Hematopoietic multipotent progenitor cell (in vitro differentiated cells): ENCODE measurements around the gene CLEC2L. TPM values are rescaled to one million over a fixed set of nuclear protein-coding genes. Genes with fewer than 3 reads are reported as not detected.

ENCODE experiments used
- DNase-seq, 3 donors: peaks; one replicate each; pipeline ENCODE4 v3.0.0-alpha.2; 2011 to 2015; ENCODE audit warnings: low read depth in 2 of 3, low spot score in 2 of 3
- total RNA-seq: library from RNA; depleted of rRNA; stranded (reverse); fragments of >200 nt; gene quantifications from one replicate; pipeline ENCODE4 v1.2.3, GENCODE V29; 2012

Gene CLEC2L
- total RNA-seq, 1 donor, result under 0.01 TPM

DNA sequence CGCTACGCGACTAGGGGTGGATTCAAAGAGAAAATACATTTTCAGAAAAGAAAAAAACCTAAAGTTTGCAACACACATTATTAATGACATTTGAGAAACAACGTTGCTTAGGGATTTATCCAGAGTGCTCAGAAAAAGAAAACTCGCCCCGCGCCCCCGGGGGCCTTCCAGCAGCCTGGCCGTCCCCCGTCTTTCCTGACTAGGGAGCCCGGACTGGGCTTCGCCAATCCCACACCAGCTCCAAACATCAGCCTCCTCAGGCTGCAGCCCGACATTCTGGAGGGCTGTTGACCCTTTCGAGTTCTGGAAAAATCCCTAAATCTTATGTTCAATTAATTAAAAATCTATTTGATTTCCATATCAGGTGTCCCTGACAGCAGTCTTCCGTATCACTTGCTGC, 48.6 kb downstream of the CLEC2L start:
- DNase-seq, result no peak

GRCh38 chr7:139572704-139573385, 49.4 kb downstream of the CLEC2L start:
- DNase-seq, result no peak

DNA sequence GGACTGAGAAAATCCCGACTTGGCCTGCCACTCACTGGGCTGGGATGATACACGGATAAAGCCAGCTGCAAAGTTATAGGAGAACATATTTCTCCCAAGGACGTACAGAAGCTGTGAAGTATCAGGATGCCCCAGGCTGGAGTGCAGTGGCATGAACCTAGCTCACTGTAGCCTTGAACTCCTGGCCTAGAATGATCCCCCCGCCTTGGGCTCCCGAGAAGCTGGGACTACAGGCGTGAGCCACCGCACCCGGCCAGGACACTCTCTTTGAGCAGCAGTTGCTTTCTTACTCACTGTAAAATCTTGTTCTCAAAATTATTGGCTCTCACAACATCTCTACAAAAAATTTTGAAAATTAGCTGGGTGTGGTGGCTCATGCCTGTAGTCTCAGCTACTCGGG, 50.4 kb downstream of the CLEC2L start:
- no peak for DNase-seq

- no peak for DNase-seq
Observed at GRCh38 chr7:139574618-139575337, 51.3 kb downstream of the CLEC2L start.

- DNase-seq, result no peak
Observed at GRCh38 chr7:139575338-139575680, 51.8 kb downstream of the CLEC2L start.

- no peak for DNase-seq
Observed at GRCh38 chr7:139576179-139576973, 52.9 kb downstream of the CLEC2L start.

- DNase-seq, result no peak
Observed at GRCh38 chr7:139580435-139580834, 57.0 kb downstream of the CLEC2L start.

DNA sequence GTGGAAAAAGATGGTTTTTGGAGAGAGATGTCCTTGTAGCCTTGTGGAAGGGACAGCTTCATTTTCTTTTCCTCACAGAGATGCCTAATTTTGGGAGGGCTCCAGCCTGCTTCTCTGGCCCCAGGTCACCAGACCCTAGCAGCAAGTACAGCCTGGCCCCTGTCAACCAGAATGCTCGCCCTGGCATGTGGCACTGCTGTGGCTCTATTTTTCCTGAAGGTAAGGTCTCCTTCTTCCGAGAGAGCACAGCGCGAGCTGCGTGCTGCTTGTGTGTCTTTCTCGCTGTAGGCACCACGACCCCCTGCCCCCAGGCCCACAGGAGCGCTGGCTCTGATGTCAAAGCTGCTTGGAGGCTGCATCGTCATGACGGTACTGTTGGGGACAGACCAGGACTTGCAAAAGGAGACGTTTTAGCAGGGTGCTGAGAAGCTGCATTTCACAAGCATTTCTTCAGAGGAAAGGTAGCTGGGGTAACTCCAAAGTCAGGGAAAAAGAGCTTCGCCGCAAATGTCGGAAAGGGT, 58.7 kb downstream of the CLEC2L start:
- no peak for DNase-seq

DNA sequence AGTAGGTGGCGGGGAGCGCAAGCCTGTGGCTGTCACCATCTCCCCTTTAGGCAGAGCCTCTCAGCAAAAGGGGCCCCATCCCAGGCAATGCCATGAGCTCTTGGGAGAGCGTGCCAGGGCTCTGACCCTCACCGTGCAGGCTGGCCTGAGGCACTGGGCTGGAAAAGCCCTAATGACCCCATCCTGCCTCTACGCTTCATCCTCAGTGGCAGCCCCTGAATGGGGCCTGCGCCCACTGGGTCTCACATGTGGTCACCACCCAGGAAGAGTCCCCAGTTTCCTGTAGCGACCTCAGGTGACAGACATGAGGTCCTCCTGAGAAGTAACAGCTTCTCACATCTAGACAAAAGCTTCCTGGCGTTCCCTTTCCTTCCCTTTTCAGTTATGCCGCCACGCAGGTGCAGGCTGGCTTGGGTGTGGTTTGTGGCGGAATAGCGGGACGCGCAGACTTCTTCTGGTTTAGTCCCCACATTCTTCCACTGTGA, 59.2 kb downstream of the CLEC2L start:
- no peak for DNase-seq

- no peak for DNase-seq
Observed at GRCh38 chr7:139583826-139584553, 60.5 kb downstream of the CLEC2L start.

- no peak for DNase-seq
Observed at GRCh38 chr7:139585042-139585441, 61.6 kb downstream of the CLEC2L start.

GRCh38 chr7:139586286-139586685, 62.8 kb downstream of the CLEC2L start:
- no peak for DNase-seq

DNA sequence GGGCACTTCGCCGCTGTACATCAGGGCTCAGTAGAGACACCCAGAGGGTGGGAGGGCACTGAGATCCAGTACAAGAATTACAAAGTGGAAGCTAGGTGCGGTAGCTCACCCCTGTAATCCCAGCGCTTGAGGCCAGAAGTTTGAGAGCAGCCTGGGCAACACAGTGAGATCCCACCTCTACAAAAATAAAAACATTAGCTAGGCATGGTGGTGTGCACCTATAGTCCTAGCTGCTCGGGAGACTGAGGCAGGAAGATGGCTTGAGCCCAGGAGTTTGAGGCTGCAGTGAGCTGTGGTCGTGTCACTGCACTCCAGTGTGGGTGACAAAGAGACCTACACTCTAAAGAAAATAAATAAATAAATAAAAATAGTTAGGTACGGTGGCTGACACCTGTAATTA, 64.0 kb downstream of the CLEC2L start:
- DNase-seq, result no peak

- no peak for DNase-seq
Observed at GRCh38 chr7:139588632-139589031, 65.1 kb downstream of the CLEC2L start.

- no peak for DNase-seq
Observed at GRCh38 chr7:139589474-139589873, 66.0 kb downstream of the CLEC2L start.

DNA sequence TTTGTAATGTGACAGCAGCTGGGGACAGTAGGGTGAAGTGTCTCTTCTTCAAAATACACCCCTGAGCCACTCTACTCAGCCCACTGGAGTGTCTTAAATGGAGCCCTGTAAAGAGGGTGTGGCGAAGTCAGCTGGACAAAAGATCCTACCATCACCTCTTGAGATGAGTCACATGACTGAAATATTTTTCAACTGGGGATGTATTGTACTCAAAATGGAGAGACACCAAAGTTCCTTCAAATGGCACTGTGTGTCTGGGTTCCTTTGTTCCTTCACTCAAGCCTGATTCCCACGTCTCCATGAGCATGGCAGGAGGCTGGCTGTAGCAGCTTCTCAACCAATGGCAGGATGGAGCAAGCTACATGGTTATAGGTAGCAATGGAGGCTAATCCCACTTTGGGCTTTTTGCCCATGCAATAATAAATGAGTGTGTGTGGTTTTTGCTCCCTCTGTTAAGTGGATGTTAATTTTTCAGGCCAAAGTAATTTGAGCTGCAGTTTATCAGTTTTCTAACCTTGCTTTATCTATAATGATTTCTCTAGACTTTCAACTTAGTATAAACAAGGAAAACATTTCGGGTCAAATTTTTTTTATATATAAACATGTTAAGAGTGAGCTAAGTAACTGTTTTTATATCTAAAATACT, 68.2 kb downstream of the CLEC2L start:
- DNase-seq, result no peak

- DNase-seq, result no peak
Observed at GRCh38 chr7:139592801-139593461, 69.4 kb downstream of the CLEC2L start.

DNA sequence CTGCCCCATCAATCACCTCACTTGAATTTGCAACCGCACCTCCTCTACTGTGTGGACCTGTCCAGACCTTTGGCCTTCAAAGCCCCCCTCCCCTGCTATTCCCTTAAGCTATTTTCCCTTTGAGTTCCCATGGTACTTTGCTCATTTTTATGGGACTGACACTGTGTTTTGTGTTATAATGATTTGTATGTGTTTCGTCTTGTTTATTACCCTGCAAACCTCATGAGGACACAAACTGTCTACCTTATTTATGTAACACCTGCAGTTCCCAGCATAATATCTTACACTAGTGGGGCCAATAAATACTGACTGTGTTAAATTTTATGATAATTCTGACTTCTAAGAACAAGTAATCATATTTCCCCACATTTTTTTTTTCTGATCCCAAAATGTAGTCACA, 70.6 kb downstream of the CLEC2L start:
- DNase-seq, result no peak
